Fibroblast of mammary gland (primary cell): ENCODE data around the gene GPC6.

Source experiments
- DNase-seq: peaks from one replicate; pipeline ENCODE4 v3.0.0-alpha.2; 2010; ENCODE audit warnings: low read depth
- H3K4me3 ChIP-seq: 2 replicates; pipeline ENCODE4 v1.5.1; 2011; ENCODE audit warnings: low read depth, mild to moderate bottlenecking, low read length, moderate library complexity; ENCODE audit not compliant: control insufficient read depth
- TF ChIP-seq, protein P1 (sequence below): conservative IDR thresholded peaks from 2 replicates; pipeline ENCODE4 v1.5.1; 2011; ENCODE audit warnings: low read depth, low read length, inconsistent platforms; ENCODE audit not compliant: control insufficient read depth, insufficient read depth

The GPC6 gene

DNA sequence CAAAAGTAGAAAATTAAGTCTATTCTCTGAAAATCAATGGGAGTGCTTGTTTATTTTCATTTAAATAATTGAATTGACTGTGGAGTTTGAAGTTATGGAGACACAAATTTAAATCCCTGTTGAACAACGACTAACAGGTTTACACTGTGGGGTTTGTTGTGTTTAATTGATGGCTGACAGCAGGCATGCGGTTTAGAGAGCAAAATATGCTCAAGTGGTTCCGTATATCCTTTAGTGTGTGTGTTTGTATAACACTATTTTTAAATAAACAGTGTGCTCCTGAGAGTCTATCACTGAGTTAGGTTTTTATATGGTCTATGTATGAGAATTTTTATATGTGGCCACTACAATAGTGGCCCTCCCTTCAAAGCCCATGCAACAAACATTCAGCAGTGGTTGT is 332.0 kb downstream of the GPC6 start:
- H3K4me3 ChIP-seq, result no peak overlapping the region
- TF ChIP-seq, protein P1, sequence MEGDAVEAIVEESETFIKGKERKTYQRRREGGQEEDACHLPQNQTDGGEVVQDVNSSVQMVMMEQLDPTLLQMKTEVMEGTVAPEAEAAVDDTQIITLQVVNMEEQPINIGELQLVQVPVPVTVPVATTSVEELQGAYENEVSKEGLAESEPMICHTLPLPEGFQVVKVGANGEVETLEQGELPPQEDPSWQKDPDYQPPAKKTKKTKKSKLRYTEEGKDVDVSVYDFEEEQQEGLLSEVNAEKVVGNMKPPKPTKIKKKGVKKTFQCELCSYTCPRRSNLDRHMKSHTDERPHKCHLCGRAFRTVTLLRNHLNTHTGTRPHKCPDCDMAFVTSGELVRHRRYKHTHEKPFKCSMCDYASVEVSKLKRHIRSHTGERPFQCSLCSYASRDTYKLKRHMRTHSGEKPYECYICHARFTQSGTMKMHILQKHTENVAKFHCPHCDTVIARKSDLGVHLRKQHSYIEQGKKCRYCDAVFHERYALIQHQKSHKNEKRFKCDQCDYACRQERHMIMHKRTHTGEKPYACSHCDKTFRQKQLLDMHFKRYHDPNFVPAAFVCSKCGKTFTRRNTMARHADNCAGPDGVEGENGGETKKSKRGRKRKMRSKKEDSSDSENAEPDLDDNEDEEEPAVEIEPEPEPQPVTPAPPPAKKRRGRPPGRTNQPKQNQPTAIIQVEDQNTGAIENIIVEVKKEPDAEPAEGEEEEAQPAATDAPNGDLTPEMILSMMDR, result no peak
- DNase-seq, result peak; percentile 15

DNA sequence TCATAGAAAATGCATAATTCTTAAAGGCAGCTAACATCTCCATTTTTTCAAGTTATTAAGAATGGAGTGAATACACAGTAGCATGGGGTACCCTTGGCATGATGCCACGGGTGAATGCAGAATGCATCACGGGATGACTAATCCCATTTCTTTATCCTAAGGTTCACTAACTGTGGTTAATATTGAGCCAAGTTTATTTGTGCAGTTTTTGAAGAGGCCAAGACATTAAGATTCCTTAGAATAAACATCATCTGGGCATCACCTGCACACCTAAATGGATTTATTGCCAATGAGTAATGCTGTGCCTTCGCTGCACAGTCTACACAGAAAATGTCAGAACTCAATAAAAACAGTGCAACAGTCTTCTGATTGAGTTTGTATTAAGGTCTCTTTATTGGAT is 333.1 kb downstream of the GPC6 start:
- DNase-seq, result peak; percentile 94
- no peak overlapping the region for H3K4me3 ChIP-seq
- TF ChIP-seq, protein P1, result no peak

DNA sequence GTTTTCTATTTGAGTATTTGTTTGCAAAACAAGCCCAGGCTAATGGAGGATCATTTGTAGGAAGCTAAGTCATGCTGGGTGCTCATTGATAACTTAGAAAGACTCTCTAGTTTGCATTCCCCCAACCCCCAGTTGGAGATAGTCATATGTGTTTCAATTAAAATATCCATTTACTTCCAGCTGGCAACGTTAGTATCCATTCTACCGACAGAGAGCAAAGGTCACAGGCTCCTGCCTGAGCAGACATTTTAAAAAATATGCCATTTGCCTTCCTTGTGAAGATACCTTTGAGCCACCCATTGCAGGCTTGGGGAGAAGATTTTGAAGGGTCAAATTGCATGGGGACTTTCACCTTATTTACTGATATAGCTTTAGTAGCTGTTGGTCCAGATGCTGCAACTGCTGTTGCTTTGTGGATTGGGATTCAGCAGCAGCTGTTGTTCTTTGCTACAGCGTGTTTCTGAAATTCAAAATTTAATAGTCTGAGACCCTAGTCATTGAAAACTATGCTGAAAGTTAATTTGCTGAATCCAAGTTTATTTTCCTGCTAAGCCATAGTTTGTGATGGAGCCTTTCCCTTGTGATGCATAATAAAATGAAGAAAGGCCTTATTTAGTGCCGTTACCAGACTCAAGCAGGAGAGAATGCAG is 335.1 kb downstream of the GPC6 start:
- H3K4me3 ChIP-seq, result no peak overlapping the region
- DNase-seq, result no peak
- TF ChIP-seq, protein P1, result no peak

DNA sequence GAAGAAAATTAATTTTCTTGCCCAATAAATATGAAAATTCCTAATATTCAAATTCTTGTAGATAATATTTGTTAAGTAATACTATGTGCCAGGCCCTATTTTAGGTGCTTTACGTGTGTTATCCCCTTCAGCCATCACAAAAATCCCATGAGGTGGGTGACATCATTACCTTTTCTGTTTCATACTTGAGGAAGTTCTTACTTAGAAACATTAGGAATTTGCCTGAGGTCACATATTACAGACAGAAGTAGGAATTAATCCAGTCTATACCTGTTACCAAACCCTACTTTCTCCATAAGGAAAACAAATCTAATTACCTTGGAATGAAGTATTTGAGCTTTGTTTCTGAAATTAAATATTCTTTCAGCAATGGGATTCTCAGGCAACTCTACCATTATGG is 336.1 kb downstream of the GPC6 start:
- TF ChIP-seq, protein P1, result no peak
- no peak overlapping the region for H3K4me3 ChIP-seq
- no peak for DNase-seq

DNA sequence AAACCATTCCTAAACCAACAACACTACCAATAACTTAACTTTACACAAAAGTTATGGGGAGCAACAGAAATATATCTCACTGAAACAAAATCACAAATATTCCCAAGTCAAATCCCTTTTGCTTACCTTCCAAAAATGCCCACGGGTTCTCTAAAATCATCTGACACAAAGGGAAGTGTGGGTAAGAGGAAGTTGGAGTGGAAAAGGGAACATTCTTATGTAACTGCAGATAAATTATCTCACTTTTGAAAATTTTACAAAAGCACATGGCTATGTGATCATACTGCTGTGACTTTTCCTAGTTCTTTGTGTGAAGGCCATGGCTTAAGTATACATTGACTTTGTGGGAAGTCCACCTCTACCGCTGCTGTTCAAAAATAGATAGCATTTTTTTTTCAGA is 350.5 kb downstream of the GPC6 start:
- H3K4me3 ChIP-seq, result no peak overlapping the region
- TF ChIP-seq, protein P1, result no peak
- DNase-seq, result no peak

DNA sequence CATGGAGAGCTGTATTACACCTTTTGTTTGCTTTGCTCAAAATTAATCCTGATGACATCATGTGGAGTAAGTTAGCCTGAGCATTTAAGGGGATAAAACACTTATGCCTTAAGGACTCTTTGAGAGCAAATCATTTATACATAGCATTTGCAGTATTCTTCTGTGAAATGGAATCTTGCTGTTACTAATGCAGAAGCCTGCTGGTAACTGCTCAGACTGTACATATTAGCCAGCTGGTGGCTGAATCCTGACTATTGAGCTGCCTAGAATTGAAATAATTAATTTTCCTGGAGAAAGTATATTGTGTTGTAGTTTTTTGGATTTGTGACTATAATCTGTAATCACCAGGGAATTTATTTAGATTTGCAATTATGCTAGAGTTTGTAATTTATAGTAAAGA is 363.2 kb downstream of the GPC6 start:
- no peak for DNase-seq
- TF ChIP-seq, protein P1, result no peak
- H3K4me3 ChIP-seq, result no peak overlapping the region

DNA sequence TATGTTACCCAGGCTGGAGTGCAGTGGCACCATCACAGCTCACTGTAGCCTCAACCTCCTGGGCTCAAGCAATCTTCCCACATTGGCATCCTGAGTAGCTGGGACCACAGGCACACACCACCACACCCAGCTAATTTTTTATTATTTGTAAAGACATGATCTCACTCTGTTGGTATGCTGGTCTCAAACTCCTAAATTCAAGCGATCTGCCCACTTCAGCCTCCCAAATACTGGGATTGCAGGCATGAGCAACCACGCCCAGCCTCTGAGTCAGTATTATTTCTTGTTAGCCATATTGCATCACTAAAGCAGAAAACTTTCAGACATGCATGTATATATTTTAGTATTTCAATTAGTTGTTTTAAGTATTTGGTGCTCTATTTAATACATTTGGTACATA is 376.4 kb downstream of the GPC6 start:
- no peak overlapping the region for H3K4me3 ChIP-seq
- TF ChIP-seq, protein P1, result no peak
- DNase-seq, result peak; percentile 93
